ENCODE measurements around the gene NOS1AP.

NOS1AP gene

GRCh38 chr1:162270016-162270770 lies 200.7 kb downstream of the NOS1AP start:
- DNase-seq = no peak

GRCh38 chr1:162271972-162272371 lies 202.5 kb downstream of the NOS1AP start:
- no peak for DNase-seq

GRCh38 chr1:162272419-162272818 lies 202.9 kb downstream of the NOS1AP start:
- no peak for DNase-seq

DNA sequence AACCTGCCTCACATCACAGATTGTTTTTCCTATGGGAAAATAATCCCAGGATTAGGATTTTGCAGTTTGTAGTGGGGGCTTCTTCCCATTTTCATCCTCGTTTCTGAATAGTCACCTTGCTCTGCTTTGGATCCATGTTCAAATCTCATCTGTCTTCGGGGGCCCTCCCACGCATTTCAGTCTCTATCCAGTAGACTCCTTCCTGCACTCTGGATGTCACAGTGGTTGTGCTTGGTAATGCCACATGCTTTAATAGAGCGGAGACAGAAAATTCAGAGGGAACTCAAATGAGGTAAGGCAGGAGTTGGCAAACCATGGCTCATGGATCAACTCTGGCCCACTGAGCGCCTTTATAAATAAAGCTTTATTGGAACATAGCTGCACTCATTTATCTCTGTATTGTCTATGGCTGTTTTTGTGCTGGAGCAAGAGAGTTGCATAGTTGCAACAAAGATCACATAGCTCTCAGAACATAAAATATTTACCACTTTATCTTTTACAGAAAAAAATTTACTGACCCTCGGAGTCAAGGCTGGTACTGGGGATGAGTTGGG lies 206.2 kb downstream of the NOS1AP start:
- DNase-seq = no peak

DNA sequence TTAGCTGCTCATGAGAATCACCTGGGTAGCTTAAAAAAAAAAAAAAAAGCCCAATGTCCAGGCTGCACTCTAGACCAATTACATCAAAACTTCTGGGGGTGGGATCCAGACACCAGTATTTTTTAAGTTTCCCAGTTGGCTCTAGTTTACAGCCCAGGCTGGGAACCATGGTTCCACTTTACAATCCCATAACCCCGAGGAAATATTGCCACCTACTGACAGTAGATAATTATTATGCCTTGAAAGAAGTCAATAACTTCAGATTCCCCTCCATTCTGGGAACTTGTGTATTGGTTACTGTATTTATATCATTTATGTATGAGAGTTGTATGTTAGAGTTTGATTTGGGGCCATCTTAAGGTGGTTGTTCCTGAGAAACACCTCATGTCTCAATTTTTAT lies 207.0 kb downstream of the NOS1AP start:
- peak; percentile 2 for DNase-seq

DNA sequence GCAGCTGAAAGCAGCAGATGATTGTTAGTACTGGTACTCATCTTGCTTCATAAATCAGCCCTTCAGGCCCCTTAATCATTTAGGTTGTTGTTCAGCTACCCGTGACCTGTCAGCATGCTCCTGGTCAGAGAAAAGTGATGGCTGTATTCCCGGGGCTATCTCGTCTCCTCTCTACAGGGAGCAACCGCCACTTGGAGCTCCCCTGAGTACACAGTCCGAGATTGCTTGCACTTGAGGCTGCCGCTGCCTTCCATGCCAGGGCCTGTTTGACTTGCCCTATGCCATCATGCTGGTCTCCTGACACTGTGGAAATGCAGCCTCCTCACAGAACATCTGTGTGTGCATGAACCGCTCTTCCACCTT lies 209.6 kb downstream of the NOS1AP start:
- no peak for DNase-seq

DNA sequence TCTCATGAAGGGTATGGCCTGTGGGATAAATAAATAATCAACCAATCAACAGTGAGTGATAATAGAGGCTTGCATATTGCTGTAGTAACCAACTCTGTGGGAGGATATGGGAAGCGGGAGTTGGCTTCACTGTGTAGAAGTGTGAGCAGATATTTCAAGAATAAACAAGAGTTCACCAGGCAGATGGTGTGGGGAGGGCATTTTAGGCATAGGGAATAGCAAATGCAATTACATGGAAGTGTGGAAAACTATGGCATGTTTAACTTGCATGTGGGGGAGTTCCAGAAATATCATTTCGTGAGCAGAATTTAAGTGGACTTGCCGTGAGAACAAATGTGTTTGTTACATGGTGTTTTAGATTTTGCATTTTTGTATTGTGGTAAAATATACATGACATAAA lies 211.9 kb downstream of the NOS1AP start:
- DNase-seq = no peak

DNA sequence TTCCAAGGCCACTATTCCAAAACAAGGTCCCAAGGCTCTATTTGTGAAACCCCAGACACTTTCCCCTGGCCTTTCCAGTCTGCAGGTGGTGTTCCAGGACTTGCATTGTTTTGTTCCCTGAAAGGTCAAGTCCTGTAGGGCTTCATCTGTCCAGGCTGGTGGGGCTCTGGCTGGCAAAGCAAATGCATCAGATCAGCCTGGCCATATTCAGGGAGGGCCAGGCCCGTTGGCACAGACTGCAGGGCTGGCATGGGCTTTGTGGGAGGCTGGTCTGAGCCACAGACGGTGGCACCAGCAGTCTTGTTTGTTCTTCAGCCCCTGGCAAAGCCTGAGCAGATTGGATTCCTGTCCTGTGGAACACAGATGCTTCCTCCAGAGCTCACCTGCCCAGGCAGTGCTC lies 214.2 kb downstream of the NOS1AP start:
- DNase-seq = no peak

DNA sequence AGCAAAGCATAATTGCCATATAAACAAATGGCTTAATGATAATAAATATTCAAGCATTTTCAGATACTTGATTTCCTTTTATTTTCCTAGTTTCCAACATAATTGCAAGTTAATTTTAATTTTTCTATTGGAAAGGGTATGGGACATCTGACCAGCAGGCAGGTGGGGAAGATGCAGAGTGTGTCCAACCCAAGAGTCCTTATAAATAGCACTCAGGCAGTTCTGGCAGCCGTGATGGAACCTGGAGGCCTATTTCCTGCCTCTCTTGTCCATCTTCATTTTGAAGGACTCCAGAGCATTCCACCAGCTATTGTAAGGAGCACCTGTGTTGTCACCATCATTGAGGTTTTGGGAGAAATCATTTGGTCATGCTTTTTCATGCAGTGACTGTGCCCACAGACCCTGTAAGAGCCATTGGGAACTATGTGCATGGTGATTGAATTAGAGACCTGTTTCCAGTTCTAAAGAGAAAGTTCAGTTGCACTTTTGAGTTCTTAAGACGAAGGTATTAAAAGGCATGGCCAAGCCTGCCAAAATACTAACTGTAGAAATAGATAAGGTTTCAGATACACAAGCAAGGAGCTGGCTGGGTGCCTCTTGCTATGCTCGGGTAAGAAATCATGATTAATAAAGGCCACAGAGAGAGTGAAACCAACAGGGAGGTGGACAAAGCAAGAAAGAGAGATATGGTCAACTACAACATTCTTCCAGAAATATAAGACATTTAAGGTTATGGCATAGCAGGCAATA lies 214.9 kb downstream of the NOS1AP start:
- DNase-seq = no peak

DNA sequence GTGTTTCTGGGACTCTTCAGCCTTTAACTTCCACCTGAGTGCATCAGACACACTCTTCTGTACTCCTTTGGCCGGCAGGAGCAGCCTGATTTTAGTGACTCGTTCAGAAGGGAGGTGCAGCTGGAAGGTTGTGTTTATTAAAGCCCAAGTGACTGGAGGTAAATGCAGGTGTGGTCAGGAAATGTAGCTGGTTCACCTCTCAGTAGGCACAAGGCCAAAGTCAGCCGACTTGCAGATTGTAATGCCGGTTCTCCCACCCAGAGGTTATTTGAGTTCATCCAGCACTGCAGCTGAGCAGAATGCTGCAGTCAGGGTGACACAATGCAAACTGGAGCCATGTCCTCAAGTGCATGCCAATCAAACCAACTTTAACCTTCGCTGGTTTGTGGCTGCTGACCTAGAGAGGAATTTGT lies 215.7 kb downstream of the NOS1AP start:
- DNase-seq = peak; percentile 57

GRCh38 chr1:162291000-162291399 lies 221.5 kb downstream of the NOS1AP start:
- no peak for DNase-seq

GRCh38 chr1:162292422-162292849 lies 222.9 kb downstream of the NOS1AP start:
- DNase-seq = no peak

GRCh38 chr1:162293073-162293692 lies 223.7 kb downstream of the NOS1AP start:
- DNase-seq = no peak

DNA sequence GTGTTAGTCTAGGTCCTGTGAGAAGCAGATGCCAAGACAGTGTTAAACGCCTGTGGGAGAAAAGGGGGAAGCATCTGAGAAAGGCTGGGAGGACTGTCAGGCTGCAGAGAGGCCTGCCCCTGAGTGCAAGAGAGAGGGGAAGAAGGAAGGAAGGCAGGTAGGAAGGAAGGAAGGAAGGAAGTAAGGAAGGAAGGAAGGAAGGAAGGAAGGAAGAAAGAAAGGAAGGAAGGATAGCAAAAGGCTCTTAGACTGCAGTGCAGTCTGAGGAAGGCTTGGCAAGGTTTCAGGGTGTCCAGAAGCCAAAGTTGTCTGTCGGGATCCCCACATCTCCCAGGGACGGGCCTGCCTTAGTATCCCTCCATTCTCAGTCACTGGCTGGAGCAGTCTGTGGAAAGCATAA lies 224.5 kb downstream of the NOS1AP start:
- no peak for DNase-seq

GRCh38 chr1:162297208-162297607 lies 227.7 kb downstream of the NOS1AP start:
- DNase-seq = no peak

- DNase-seq = no peak
These were observed 228.8 kb downstream of the NOS1AP start for GRCh38 chr1:162298266-162298665.

- DNase-seq = no peak
These were observed 229.5 kb downstream of the NOS1AP start for GRCh38 chr1:162299018-162299417.

DNA sequence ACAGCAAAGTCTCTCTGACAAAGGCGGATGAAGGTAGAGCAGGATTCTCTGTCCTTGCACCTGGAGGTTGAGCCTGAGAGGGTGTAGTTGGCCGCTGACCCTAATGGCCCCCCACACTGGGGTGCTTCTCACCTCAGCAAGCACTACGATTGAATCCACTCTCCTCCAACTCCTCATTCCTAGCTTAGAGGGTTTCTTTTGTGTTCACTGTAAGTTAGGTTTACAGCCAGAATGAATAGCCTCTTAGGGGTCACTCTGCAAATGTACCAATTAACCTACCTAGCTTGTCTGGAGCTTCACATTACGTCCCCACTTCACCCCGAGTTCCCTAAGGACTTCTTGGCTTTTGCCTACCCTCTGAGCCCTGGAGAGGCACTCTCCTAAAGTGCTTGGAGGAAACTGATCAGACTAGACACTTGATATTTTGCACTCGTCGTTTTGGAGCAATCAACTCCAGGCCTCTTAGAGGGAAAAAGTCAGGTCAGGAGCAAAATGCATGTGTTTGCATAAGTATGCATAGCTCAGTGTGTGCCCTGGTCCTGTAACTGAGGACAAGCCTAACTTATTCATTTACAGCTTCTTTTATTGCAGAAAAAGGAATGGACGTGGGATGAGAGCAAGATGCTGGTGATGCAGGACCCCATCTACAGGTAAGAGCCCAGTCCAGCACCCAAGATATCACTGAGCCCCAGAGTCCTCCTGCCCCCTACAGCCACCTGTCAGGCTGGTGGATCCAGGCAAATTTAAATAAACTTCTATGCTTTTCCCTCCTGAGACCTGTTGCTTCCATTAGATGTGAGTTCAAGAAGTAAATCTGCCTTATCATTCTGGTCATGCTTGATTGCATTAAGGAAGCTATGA lies 230.8 kb downstream of the NOS1AP start:
- DNase-seq = no peak

DNA sequence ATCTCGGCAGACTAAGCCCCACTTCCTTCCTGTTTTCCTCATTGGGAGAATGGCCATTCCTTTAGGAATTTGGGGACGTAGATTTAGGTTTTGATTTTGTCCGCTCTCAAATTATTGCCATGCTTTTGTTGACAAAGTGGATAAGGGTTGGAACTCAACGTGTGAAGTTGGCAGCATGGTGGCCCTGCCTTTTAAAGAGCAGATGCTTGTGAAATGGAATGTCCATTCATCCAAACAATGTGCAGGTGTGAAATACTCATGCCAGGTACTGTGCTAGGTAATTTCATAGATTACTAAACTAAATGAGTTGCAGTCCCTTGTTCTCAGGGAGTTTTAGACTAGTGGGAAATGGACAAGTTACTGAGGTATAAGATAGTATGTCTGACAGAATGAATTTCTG lies 232.2 kb downstream of the NOS1AP start:
- no peak for DNase-seq

GRCh38 chr1:162302306-162303003 lies 233.0 kb downstream of the NOS1AP start:
- no peak for DNase-seq

- no peak for DNase-seq
These were observed 233.5 kb downstream of the NOS1AP start for GRCh38 chr1:162303004-162303344.

DNA sequence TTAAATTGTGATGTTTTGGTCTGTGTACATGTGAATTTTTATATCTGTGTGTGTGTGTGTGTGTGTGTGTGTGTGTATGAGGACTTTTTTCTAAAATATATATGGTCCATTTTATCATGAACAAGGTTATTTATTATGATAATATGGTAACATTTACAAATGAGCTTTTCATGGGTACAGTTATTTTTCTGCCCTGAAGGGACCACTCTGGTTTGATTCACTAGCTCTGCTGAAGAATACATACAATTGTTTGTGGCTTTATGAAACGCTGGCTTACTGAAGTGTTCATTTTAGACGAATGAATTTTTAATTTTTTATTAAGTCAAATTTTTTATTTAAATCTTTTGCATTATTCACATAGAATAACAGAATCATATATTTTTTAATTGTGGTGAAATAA lies 235.2 kb downstream of the NOS1AP start:
- no peak for DNase-seq

Data from NCI-H510A (cell line).